Eye (tissue), 1 donor: Measurements from ENCODE around the gene TRIM8.
"Not testable (repeated sequence)": the region's sequence is repeated elsewhere in the genome, so short reads cannot be mapped to it uniquely, and the experiment has no call there.

Experiments
- DNase-seq: peaks from one replicate; pipeline ENCODE4 v3.0.0-alpha.2; 2015

Gene TRIM8

GRCh38 chr10:102651455-102652169, 7.3 kb downstream of the TRIM8 start:
- DNase-seq: no peak

GRCh38 chr10:102652170-102652916, 8.1 kb downstream of the TRIM8 start:
- no peak for DNase-seq

- no peak for DNase-seq
Measured at GRCh38 chr10:102653060-102653459, 8.8 kb downstream of the TRIM8 start.

- no peak for DNase-seq
Measured at GRCh38 chr10:102654566-102654965, 10.3 kb downstream of the TRIM8 start.

GRCh38 chr10:102654969-102655368, 10.7 kb downstream of the TRIM8 start:
- no peak for DNase-seq

GRCh38 chr10:102656026-102656425, 11.7 kb downstream of the TRIM8 start:
- no peak for DNase-seq

- DNase-seq: no peak
Measured at GRCh38 chr10:102656791-102657371, 12.6 kb downstream of the TRIM8 start.

- no peak for DNase-seq
Measured at GRCh38 chr10:102657451-102657850, 13.2 kb downstream of the TRIM8 start.

- DNase-seq: no peak
Measured at GRCh38 chr10:102657984-102658724, 13.9 kb downstream of the TRIM8 start.

- DNase-seq: no peak
Measured at GRCh38 chr10:102658802-102659201, 14.5 kb downstream of the TRIM8 start.

- peak; percentile 79 for DNase-seq
Measured at GRCh38 chr10:102660888-102661657, 16.8 kb downstream of the TRIM8 start.

GRCh38 chr10:102661658-102662028, 17.4 kb downstream of the TRIM8 start:
- DNase-seq: peak; percentile 31

- DNase-seq: no peak
Measured at GRCh38 chr10:102665904-102666509, 21.7 kb downstream of the TRIM8 start.

- DNase-seq: not testable (repeated sequence)
Measured at GRCh38 chr10:102667411-102667810, 23.1 kb downstream of the TRIM8 start.

- no peak for DNase-seq
Measured at GRCh38 chr10:102668326-102669107, 24.2 kb downstream of the TRIM8 start.

- peak; percentile 43 for DNase-seq
Measured at GRCh38 chr10:102669206-102670064, 25.2 kb downstream of the TRIM8 start.

GRCh38 chr10:102670065-102670670, 25.9 kb downstream of the TRIM8 start:
- peak; percentile 61 for DNase-seq

GRCh38 chr10:102670871-102671434, 26.7 kb downstream of the TRIM8 start:
- peak; percentile 71 for DNase-seq

- peak; percentile 63 for DNase-seq
Measured at GRCh38 chr10:102673236-102673818, 29.0 kb downstream of the TRIM8 start.
